GM18502 (cell line): ENCODE data around the gene KIF21A.
"Not testable (repeated sequence)": the region's sequence is repeated elsewhere in the genome, so short reads cannot be mapped to it uniquely, and the experiment has no call there.

Source experiments
- ATAC-seq: cut with Tn5 transposase; IDR thresholded peaks from one replicate; pipeline ENCODE4 v1.9.1; 2021; ENCODE audit warnings: mild to moderate bottlenecking; ENCODE audit not compliant: unreplicated experiment, poor library complexity

KIF21A gene

GRCh38 chr12:39443081-39443928 lies at the start of gene KIF21A:
Gene KIF21A (minus strand): TSS chr12:39443120. CDS start chr12:39442970, 150 bp downstream.
- peak; percentile 94 for ATAC-seq

- ATAC-seq, result no peak
These were observed 47.8 kb upstream of the KIF21A start for GRCh38 chr12:39490500-39491282.

- ATAC-seq, result no peak
These were observed 40.7 kb upstream of the KIF21A start for GRCh38 chr12:39483597-39483996.

- ATAC-seq, result no peak
These were observed 40.1 kb upstream of the KIF21A start for GRCh38 chr12:39483042-39483441.

- ATAC-seq, result no peak
These were observed 34.0 kb upstream of the KIF21A start for GRCh38 chr12:39476894-39477293.

GRCh38 chr12:39476121-39476520 lies 33.2 kb upstream of the KIF21A start:
- ATAC-seq, result no peak

GRCh38 chr12:39475136-39475535 lies 32.2 kb upstream of the KIF21A start:
- ATAC-seq, result not testable (repeated sequence)

- ATAC-seq, result peak; percentile 86
These were observed 24.5 kb upstream of the KIF21A start for GRCh38 chr12:39467432-39467870.

- no peak for ATAC-seq
These were observed 22.2 kb upstream of the KIF21A start for GRCh38 chr12:39464976-39465695.

- no peak for ATAC-seq
These were observed 18.1 kb upstream of the KIF21A start for GRCh38 chr12:39461059-39461458.

- no peak for ATAC-seq
These were observed 16.1 kb upstream of the KIF21A start for GRCh38 chr12:39459027-39459434.

GRCh38 chr12:39451977-39452376 lies 9.1 kb upstream of the KIF21A start:
- no peak for ATAC-seq

- ATAC-seq, result no peak
These were observed 5.1 kb upstream of the KIF21A start for GRCh38 chr12:39448038-39448437.

GRCh38 chr12:39443929-39444209 lies 949 bp upstream of the KIF21A start:
- ATAC-seq, result no peak

- ATAC-seq, result peak; percentile 47
These were observed 164 bp downstream of the KIF21A start for GRCh38 chr12:39442831-39443080.

GRCh38 chr12:39441963-39442830 lies 723 bp downstream of the KIF21A start:
- peak; percentile 28 for ATAC-seq

GRCh38 chr12:39441189-39441962 lies 1.5 kb downstream of the KIF21A start:
- no peak for ATAC-seq

GRCh38 chr12:39440781-39441180 lies 2.1 kb downstream of the KIF21A start:
- no peak for ATAC-seq

GRCh38 chr12:39440101-39440500 lies 2.8 kb downstream of the KIF21A start:
- ATAC-seq, result no peak

GRCh38 chr12:39435531-39435930 lies 7.4 kb downstream of the KIF21A start:
- no peak for ATAC-seq
